Stimulated activated CD8-positive, alpha-beta memory T cell treated with anti-CD3 and anti-CD28 coated beads, Interleukin-2, amount 100 ng/mL, for 48 hours (primary cell): Measurements from ENCODE around the gene CD209.
"Not testable (repeated sequence)": the region's sequence is repeated elsewhere in the genome, so short reads cannot be mapped to it uniquely, and the experiment has no call there.

Experiments
- DNase-seq, 2 donors: peaks; one replicate each; pipeline ENCODE4 v3.0.0-alpha.2; 2020; ENCODE audit warnings: low read depth in 2 of 2

CD209 gene

GRCh38 chr19:7746903-7747884, at the start of gene CD209:
Gene CD209 (minus strand): TSS chr19:7747534. CDS start chr19:7747511, 23 bp downstream.
- DNase-seq, result no peak

GRCh38 chr19:7795555-7796161, 48.3 kb upstream of the CD209 start:
- DNase-seq, result no peak

- DNase-seq, result no peak
Observed at GRCh38 chr19:7793493-7793892, 46.2 kb upstream of the CD209 start.

- not testable (repeated sequence) for DNase-seq
Observed at GRCh38 chr19:7792701-7793100, 45.4 kb upstream of the CD209 start.

GRCh38 chr19:7792281-7792680, 44.9 kb upstream of the CD209 start:
- no peak for DNase-seq

- no peak for DNase-seq
Observed at GRCh38 chr19:7790416-7790815, 43.1 kb upstream of the CD209 start.

GRCh38 chr19:7789447-7789846, 42.1 kb upstream of the CD209 start:
- DNase-seq, result no peak

- no peak for DNase-seq
Observed at GRCh38 chr19:7788933-7789323, 41.6 kb upstream of the CD209 start.

- no peak for DNase-seq
Observed at GRCh38 chr19:7788178-7788932, 41.0 kb upstream of the CD209 start.

GRCh38 chr19:7787602-7788177, 40.4 kb upstream of the CD209 start:
- DNase-seq, result no peak

- no peak for DNase-seq
Observed at GRCh38 chr19:7787141-7787540, 39.8 kb upstream of the CD209 start.

GRCh38 chr19:7784856-7785255, 37.5 kb upstream of the CD209 start:
- no peak for DNase-seq

GRCh38 chr19:7783991-7784423, 36.7 kb upstream of the CD209 start:
- DNase-seq, result no peak

GRCh38 chr19:7781157-7781556, 33.8 kb upstream of the CD209 start:
- DNase-seq, result no peak

- DNase-seq, result no peak
Observed at GRCh38 chr19:7779631-7780486, 32.5 kb upstream of the CD209 start.

- no peak for DNase-seq
Observed at GRCh38 chr19:7778081-7778480, 30.7 kb upstream of the CD209 start.

GRCh38 chr19:7775761-7776160, 28.4 kb upstream of the CD209 start:
- no peak for DNase-seq

GRCh38 chr19:7773841-7774240, 26.5 kb upstream of the CD209 start:
- no peak for DNase-seq

- no peak for DNase-seq
Observed at GRCh38 chr19:7772752-7773291, 25.5 kb upstream of the CD209 start.

GRCh38 chr19:7771072-7771471, 23.7 kb upstream of the CD209 start:
- DNase-seq, result no peak

GRCh38 chr19:7769171-7769570, 21.8 kb upstream of the CD209 start:
- DNase-seq, result no peak
